ENCODE measurements around the gene SAP25.

The SAP25 gene

DNA sequence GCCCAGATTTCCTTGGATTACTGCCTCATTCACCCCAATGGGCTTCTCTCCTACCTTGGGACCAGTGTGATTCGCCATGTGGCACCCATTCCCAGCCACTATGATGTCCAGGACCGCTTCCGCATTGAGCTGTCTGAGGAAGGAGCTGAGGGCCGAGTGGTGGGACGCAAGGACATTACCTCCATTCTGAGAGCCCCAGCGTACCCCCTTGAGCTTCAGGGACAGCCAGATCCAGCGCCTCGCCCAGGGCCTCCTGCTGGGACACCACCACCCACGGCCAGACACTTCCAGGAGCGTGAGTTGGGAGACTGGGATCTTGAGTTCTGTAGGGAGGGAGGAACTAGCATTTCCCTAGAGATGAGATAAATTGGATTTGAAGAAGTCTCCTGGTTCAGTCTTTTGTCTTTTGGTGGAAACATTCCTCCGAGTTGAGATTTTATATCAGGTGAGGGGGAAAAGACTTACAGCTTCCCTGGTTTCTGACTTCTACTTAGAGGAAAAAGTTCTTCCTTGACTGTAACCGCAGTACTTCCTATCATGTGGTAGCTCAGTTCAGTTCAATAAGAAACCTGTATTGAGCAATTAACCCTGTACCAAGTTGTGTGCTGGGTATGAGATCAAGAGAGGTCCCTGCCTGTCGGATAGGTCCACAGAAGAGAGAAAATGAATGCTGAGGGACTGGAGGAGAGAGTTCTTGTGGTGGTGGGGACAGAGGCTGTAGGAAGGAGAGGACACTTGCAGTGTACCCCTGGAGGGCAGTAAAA lies 39.9 kb upstream of the SAP25 start:
- peaks cover 8% of the 10 kb centered on the region for H3K4me1 ChIP-seq
- H3K79me2 ChIP-seq: no peaks in the 10 kb centered on the region
- H3K36me3 ChIP-seq (ENCODE audit: control insufficient read depth, insufficient read depth, low read length): no peaks in the 10 kb centered on the region
- no peak overlapping the region for H3K27ac ChIP-seq
- no peaks in the 10 kb centered on the region for H3K27me3 ChIP-seq (ENCODE audit: control insufficient read depth, insufficient read depth, low read length)
- TF ChIP-seq, protein P1, sequence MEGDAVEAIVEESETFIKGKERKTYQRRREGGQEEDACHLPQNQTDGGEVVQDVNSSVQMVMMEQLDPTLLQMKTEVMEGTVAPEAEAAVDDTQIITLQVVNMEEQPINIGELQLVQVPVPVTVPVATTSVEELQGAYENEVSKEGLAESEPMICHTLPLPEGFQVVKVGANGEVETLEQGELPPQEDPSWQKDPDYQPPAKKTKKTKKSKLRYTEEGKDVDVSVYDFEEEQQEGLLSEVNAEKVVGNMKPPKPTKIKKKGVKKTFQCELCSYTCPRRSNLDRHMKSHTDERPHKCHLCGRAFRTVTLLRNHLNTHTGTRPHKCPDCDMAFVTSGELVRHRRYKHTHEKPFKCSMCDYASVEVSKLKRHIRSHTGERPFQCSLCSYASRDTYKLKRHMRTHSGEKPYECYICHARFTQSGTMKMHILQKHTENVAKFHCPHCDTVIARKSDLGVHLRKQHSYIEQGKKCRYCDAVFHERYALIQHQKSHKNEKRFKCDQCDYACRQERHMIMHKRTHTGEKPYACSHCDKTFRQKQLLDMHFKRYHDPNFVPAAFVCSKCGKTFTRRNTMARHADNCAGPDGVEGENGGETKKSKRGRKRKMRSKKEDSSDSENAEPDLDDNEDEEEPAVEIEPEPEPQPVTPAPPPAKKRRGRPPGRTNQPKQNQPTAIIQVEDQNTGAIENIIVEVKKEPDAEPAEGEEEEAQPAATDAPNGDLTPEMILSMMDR (IDR thresholded peaks at IDR 0.05): no peak
- H2AFZ ChIP-seq: no peak overlapping the region
- no peaks in the 10 kb centered on the region for H3K9me3 ChIP-seq (ENCODE audit: control insufficient read depth, low read length)
- no peak overlapping the region for H3K4me2 ChIP-seq (ENCODE audit: low read length)
- H3K4me3 ChIP-seq (ENCODE audit: low read depth, low read length): no peak overlapping the region
- no peak overlapping the region for H3K9ac ChIP-seq

DNA sequence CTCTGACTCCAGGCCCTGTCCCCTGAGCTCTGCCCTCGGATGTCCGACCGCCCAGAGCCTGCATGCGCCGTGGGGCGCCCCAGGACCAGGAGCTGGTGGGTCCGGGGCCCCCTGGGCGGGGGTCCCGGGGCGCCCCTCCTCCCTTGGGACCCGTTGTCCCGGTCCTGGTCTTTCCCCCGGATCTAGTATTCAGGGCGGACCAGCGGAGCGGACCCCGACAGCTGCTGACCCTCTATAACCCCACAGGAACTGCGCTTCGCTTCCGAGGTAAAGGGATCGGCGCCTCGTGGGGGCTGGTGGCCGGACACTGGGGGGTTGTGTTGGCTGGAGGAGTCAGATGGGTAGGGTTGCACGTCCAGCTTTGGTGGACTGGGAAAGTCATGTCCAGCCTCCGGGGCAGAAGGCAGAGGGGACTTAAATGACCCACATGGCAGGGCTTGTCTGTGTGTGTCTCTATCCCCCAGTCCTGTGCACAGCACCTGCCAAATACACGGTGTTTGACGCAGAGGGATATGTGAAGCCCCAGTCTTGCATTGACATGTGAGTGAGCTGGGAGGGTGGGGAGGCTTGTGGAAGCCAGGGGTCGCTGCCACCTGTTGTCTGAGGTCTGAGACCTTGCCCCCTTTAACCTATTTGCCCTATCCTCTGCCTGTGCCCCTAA lies 39.2 kb upstream of the SAP25 start:
- Histone ChIP-seq H3K27me3 (ENCODE audit: control insufficient read depth, insufficient read depth, low read length) (no peaks in the 10 kb centered on the region), H3K27ac (peak overlapping the region; percentile 95), H3K9ac (peak overlapping the region; percentile 42), H3K4me3 (ENCODE audit: low read depth, low read length) (peak overlapping the region; percentile 100), H3K9me3 (ENCODE audit: control insufficient read depth, low read length) (no peaks in the 10 kb centered on the region), H3K4me1 (peaks cover 8% of the 10 kb centered on the region), H3K36me3 (ENCODE audit: control insufficient read depth, insufficient read depth, low read length) (no peaks in the 10 kb centered on the region), H3K79me2 (no peaks in the 10 kb centered on the region), H3K4me2 (ENCODE audit: low read length) (peak overlapping the region; percentile 100), H2AFZ (peak overlapping the region; percentile 81)
- TF ChIP-seq, protein P1 (IDR thresholded peaks at IDR 0.05): no peak

DNA sequence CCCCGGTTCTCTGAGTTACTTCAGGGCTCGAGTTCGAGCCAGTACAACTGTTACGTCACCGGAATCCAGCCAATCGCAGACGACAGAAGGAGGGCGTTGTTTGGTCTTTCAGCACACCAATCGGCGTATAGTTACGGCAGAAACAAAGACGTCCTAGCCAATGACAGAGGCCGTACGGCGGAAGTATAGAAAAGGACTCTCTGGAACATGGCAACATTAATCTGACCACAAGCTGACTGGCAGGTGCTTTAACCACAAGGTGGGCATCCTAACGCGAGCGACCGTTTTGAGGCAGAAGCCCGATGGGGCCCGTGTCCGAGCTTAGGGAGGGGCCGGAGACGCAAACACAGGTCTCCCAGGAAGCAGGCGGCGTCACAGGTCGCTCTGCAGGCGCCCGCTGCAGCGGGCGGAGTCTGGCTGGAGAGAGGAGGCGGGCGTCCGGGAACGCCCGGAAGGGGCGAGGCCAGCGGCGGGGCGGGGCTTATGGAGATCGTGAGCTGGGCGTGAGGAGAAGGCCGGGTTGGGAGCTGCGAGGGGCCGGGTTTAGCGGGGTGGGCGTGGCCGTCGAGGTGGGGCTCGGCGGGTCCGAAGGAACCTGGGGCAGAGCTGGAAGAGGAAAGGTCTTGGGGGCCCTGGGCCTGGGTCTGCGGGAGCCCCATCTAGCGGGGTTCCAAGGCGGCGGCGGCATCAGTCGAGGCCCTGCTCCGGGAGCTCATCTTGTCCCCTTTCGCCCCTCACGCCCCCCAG lies 38.5 kb upstream of the SAP25 start, which contains the start of gene MOSPD3:
Gene MOSPD3, plus strand, starts transcription at position 558 of the 747 bp plus-strand sequence. CDS start 252 bp downstream, outside the sequence.
- TF ChIP-seq, protein P1 (IDR thresholded peaks at IDR 0.05): no peak
- Histone ChIP-seq H3K4me3 (ENCODE audit: low read depth, low read length) (peak within 1 kb of the TSS; percentile 100), H3K79me2 (no peaks in the 10 kb centered on the region), H3K9me3 (ENCODE audit: control insufficient read depth, low read length) (no peaks in the 10 kb centered on the region), H3K27ac (peak within 1 kb of the TSS; percentile 95), H3K4me2 (ENCODE audit: low read length) (peak within 1 kb of the TSS; percentile 100), H3K9ac (peak within 1 kb of the TSS; percentile 42), H2AFZ (peak within 1 kb of the TSS; percentile 81), H3K4me1 (peaks cover 8% of the 10 kb centered on the region), H3K27me3 (ENCODE audit: control insufficient read depth, insufficient read depth, low read length) (no peaks in the 10 kb centered on the region), H3K36me3 (ENCODE audit: control insufficient read depth, insufficient read depth, low read length) (no peaks in the 10 kb centered on the region)

DNA sequence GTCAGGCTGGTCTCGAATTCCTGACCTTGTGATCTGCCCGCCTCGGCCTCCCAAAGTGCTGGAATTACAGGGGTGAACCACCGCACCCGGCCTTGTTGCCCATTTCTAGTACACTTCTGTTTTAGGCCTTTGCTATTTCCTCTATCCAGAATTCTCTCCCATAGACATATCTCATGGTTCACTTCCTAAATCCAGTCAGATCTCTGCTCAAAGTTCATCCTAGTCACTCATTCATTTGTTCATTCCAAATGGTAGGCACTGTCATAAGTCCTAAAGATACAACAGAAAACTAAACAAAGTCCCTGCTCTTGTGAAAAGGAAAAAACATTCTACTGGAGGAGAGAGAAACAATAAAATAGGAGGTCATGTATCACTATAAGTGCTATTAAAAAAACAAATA lies 36.3 kb upstream of the SAP25 start:
- Histone ChIP-seq H2AFZ (no peak overlapping the region), H3K9me3 (ENCODE audit: control insufficient read depth, low read length) (no peaks in the 10 kb centered on the region), H3K9ac (no peak overlapping the region), H3K36me3 (ENCODE audit: control insufficient read depth, insufficient read depth, low read length) (no peaks in the 10 kb centered on the region), H3K27ac (no peak overlapping the region), H3K4me3 (ENCODE audit: low read depth, low read length) (no peak overlapping the region), H3K4me2 (ENCODE audit: low read length) (no peak overlapping the region), H3K79me2 (no peaks in the 10 kb centered on the region), H3K4me1 (peaks cover 8% of the 10 kb centered on the region), H3K27me3 (ENCODE audit: control insufficient read depth, insufficient read depth, low read length) (no peaks in the 10 kb centered on the region)
- TF ChIP-seq, protein P1 (IDR thresholded peaks at IDR 0.05): no peak

Measured in parathyroid adenoma (tissue), 2 donors.